KMS-11 (cell line): Measurements from ENCODE around the gene LAS1L.
"Not testable (repeated sequence)": the region's sequence is repeated elsewhere in the genome, so short reads cannot be mapped to it uniquely, and the experiment has no call there.

Experiments
- H2AFZ ChIP-seq: fragments of 200-600 bp; sonication (generic); 2 replicates; pipeline ENCODE4 v1.6.1; 2016; ENCODE audit warnings: antibody characterized with exemption, mixed run types, low read depth
- H3K27ac ChIP-seq: fragments of 200-600 bp; sonication (generic); 2 replicates; pipeline ENCODE4 v1.6.1; 2016; ENCODE audit warnings: mild to moderate bottlenecking, mixed run types
- H3K27me3 ChIP-seq: fragments of 200-600 bp; sonication (generic); 2 replicates; pipeline ENCODE4 v1.6.1; 2017; ENCODE audit warnings: mild to moderate bottlenecking, low read depth, mixed run types, moderate library complexity; ENCODE audit not compliant: insufficient read depth
- H3K36me3 ChIP-seq: fragments of 200-600 bp; sonication (generic); 2 replicates; pipeline ENCODE4 v1.6.1; 2017; ENCODE audit warnings: mild to moderate bottlenecking, mixed run types; ENCODE audit not compliant: insufficient read depth
- H3K4me1 ChIP-seq: fragments of 200-600 bp; sonication (generic); 2 replicates; pipeline ENCODE4 v1.6.1; 2016; ENCODE audit warnings: mild to moderate bottlenecking, low read depth, mixed run types; ENCODE audit not compliant: poor library complexity, severe bottlenecking
- H3K4me2 ChIP-seq: fragments of 200-600 bp; sonication (generic); 2 replicates; pipeline ENCODE4 v1.7.0; 2016; ENCODE audit warnings: mild to moderate bottlenecking, mixed run types
- H3K4me3 ChIP-seq: fragments of 200-600 bp; sonication (generic); IDR thresholded peaks from 2 replicates; pipeline ENCODE4 v1.6.1; 2017; ENCODE audit warnings: low read depth, low read length, mixed read lengths; ENCODE audit not compliant: insufficient read depth
- H3K79me2 ChIP-seq: fragments of 200-600 bp; sonication (generic); 2 replicates; pipeline ENCODE4 v1.6.1; 2016; ENCODE audit warnings: low read depth, mixed run types; ENCODE audit not compliant: insufficient read depth
- H3K9ac ChIP-seq: fragments of 200-600 bp; sonication (generic); 2 replicates; pipeline ENCODE4 v1.6.1; 2016; ENCODE audit warnings: mild to moderate bottlenecking, mixed run types
- H4K20me1 ChIP-seq: fragments of 200-600 bp; sonication (generic); 2 replicates; pipeline ENCODE4 v1.6.1; 2016; ENCODE audit warnings: mild to moderate bottlenecking, mixed run types; ENCODE audit not compliant: insufficient read depth
- TF ChIP-seq, protein P1 (sequence below): fragments of 200-600 bp; sonication (generic); conservative IDR thresholded peaks from 2 replicates; pipeline ENCODE4 v1.6.1; 2017; ENCODE audit warnings: low read depth, mild to moderate bottlenecking, antibody characterized with exemption, low read length, moderate library complexity, mixed read lengths

LAS1L gene

DNA sequence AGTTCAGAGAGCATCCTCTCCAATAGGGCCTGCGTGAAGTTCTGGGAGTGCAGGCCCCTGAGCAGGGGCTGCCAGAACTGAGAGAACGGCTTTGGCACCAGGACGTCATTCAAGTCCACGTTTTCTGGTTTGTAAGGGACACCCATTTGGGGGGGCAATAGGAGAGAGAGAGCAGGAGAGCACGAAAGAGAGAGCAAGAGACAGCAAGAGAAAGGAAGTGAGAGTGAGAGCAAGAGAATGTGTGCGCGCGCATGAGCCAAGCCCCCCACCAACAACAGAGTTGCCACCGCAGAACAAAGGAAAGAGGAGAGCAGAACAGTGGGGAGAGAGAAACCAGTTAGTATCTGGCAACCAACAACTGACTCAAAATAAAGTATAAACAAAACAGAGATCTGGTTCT is 10.4 kb downstream of the LAS1L start:
- Histone ChIP-seq H2AFZ (no peak overlapping the region), H3K4me1 (peaks cover 7% of the 10 kb centered on the region), H3K4me2 (no peak overlapping the region), H3K27ac (no peak overlapping the region), H3K36me3 (no peaks in the 10 kb centered on the region), H3K9ac (no peak overlapping the region), H3K27me3 (no peaks in the 10 kb centered on the region), H3K79me2 (no peaks in the 10 kb centered on the region), H3K4me3 (no peak overlapping the region), H4K20me1 (no peaks in the 10 kb centered on the region)
- TF ChIP-seq, protein P1, sequence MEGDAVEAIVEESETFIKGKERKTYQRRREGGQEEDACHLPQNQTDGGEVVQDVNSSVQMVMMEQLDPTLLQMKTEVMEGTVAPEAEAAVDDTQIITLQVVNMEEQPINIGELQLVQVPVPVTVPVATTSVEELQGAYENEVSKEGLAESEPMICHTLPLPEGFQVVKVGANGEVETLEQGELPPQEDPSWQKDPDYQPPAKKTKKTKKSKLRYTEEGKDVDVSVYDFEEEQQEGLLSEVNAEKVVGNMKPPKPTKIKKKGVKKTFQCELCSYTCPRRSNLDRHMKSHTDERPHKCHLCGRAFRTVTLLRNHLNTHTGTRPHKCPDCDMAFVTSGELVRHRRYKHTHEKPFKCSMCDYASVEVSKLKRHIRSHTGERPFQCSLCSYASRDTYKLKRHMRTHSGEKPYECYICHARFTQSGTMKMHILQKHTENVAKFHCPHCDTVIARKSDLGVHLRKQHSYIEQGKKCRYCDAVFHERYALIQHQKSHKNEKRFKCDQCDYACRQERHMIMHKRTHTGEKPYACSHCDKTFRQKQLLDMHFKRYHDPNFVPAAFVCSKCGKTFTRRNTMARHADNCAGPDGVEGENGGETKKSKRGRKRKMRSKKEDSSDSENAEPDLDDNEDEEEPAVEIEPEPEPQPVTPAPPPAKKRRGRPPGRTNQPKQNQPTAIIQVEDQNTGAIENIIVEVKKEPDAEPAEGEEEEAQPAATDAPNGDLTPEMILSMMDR = no peak

DNA sequence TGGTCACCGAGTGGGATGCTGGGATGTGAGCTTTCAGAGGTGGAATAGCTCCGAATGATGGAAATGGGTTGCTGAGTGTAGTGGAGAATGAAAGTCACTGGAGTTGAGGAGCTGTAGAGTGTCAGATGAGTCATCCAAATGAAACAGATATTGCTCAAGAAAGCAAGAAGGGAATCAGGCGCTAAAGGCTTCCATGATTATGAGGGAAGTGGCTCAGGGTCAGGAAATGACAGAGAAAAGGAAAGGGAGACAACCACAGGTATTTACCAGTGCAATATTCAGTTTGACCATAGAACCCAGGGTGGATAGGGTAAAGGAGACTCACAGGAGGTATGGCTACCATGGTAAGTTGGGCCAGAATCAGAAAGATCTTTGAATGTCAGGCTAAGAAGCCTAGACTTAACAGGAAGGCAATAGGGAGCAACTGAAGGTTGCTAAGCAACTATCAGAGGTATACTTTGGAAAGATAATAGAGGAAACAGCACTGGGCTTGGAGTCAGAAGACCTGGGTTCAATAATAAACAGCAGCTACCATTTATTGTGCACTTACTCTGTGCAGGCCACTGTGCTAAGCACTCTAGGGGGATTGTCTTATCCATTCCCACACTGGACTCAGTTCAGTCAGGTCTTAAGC is 11.7 kb downstream of the LAS1L start:
- H3K9ac ChIP-seq = no peak overlapping the region
- no peak overlapping the region for H2AFZ ChIP-seq
- H3K27ac ChIP-seq = no peak overlapping the region
- H3K27me3 ChIP-seq = no peaks in the 10 kb centered on the region
- H3K79me2 ChIP-seq = no peaks in the 10 kb centered on the region
- no peaks in the 10 kb centered on the region for H3K4me1 ChIP-seq
- H3K4me3 ChIP-seq = no peak overlapping the region
- H3K36me3 ChIP-seq = no peaks in the 10 kb centered on the region
- no peak overlapping the region for H3K4me2 ChIP-seq
- TF ChIP-seq, protein P1 = no peak
- H4K20me1 ChIP-seq = no peaks in the 10 kb centered on the region

GRCh38 chrX:65519530-65519929 is 15.1 kb downstream of the LAS1L start:
- H3K79me2 ChIP-seq, H2AFZ ChIP-seq, H3K27me3 ChIP-seq, H3K9ac ChIP-seq, H3K4me1 ChIP-seq, H4K20me1 ChIP-seq, H3K4me3 ChIP-seq, H3K4me2 ChIP-seq, H3K36me3 ChIP-seq, H3K27ac ChIP-seq: not testable (repeated sequence)

DNA sequence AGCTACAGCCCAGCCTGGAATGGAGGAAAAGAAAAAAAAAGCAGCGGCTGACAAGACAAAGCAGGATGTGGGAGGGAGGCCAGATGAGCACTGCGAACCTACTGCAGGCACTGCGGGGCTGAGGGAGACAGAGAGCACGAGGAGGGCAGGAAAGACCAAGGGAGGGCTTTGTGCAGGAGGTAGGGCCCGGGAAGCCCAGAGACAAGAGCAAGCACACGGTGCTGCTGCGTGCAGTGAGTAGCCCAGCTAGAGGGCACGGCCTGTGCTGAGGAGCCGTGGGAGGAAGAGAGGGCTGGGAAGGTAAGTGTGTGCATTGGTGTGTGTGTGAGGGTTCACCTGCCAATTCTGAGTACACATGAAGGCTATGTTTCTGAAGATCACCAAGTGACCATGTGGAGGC is 15.6 kb downstream of the LAS1L start:
- not testable (repeated sequence) for H3K27ac ChIP-seq, H2AFZ ChIP-seq, H3K36me3 ChIP-seq

GRCh38 chrX:65517923-65518322 is 16.7 kb downstream of the LAS1L start:
- H3K36me3 ChIP-seq = no peaks in the 10 kb centered on the region
- no peaks in the 10 kb centered on the region for H3K4me1 ChIP-seq
- no peak overlapping the region for H3K27ac ChIP-seq
- H3K27me3 ChIP-seq = no peaks in the 10 kb centered on the region
- H4K20me1 ChIP-seq = no peaks in the 10 kb centered on the region
- no peak overlapping the region for H3K4me2 ChIP-seq
- H3K4me3 ChIP-seq = no peak overlapping the region
- no peak overlapping the region for H3K9ac ChIP-seq
- TF ChIP-seq, protein P1 = no peak
- H2AFZ ChIP-seq = no peak overlapping the region
- H3K79me2 ChIP-seq = no peaks in the 10 kb centered on the region

More for the DNA sequence above, 15.6 kb downstream of the LAS1L start:
- not testable (repeated sequence) for H3K4me1 ChIP-seq, H3K79me2 ChIP-seq, H3K4me3 ChIP-seq, H3K4me2 ChIP-seq, H3K9ac ChIP-seq, H4K20me1 ChIP-seq, H3K27me3 ChIP-seq
